Left kidney (tissue), 2 donors: ENCODE measurements around the gene NMT2. TPM values are rescaled to one million over a fixed set of nuclear protein-coding genes. Genes with fewer than 3 reads are reported as not detected.
A peak's percentile ranks its signal among the peaks of the same experiment; 100 is the strongest.

Experiments used
- DNase-seq: peaks from one replicate; pipeline ENCODE4 v3.0.0-alpha.2; 2013
- polyA plus RNA-seq: library from polyadenylated mRNA; unstranded; fragments of 120-200 nt; gene quantifications from one replicate; pipeline ENCODE4 v1.2.1, GENCODE V29; 2013; ENCODE audit not compliant: insufficient read length

The NMT2 gene
- polyA plus RNA-seq, 1 donor: 45.5 TPM

DNA sequence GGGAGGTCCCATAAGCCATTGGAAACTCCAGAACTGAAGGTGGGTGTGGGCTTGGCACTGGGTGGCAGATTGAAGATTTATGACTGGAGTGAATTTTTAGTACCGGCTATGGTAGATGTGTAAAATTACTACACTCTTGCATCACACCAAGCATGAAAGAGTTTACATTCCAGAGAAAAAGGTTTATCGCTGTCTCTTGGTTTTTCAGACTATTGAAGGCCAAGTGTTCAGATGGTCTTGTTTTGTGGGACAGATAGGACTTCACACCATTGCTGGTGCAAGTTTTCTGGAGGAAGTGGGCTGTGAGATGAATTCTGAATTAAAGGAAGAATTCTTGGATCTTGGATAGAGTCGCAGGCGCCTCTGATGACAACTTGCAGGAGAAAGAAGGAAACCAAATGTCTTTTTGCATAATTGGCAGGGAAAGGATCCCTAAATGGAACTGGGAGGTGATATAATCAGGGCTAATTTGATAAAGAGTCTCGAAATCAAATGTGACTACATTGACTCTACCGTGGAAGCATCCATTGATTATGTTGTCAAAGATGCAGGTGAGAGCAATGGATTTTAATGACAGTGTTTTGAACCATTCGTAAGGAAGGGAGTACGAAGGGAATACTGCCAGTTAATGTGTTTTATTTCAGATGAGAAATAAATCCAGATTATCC is 14.2 kb upstream of the NMT2 start:
- DNase-seq: no peak

DNA sequence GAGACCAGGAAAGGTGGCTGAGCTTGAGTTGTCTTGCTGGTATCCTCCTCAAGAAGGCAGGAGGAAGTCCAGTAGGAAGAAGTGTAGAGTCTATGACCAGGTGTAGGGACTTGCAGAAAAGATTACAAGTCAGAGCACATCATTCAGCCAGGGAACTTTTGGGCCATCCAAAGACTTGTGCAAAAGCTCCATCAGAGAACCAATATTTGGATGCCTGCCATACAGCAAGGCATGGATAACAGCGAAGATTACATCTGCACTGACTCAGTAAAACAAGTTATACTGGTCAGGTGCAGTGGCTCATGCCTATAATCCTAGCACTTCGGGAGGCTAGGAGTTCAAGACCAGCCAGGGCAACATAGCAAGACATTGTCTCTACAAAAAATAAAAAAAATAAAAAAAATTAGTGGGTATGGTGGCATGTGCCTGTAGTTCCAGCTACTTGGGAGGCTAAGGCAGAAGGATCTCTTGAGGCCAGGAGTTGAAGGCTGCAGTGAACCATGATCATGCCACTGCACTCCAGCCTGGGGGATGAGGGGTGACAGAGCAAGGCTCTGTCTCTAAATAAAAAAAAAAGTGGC is 13.2 kb upstream of the NMT2 start:
- DNase-seq: no peak

DNA sequence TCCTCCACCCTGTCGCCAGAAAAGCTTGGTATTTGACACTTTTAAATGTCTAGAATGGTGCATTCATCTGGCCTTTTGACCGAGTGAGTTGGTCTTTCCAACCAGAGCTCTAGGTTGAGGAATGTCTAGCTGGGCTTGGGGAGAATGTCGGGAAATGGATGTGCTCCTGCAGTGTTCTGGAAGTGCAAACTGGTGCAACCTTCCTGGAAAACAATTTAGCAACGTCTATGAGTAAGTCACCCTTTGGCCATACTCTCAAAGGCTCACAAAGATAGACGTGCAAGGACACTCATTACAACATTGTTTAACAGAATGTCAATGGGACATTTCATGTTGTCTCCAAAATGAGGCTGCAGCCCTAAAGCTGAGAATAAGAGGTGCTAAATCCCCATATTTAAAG is 12.2 kb upstream of the NMT2 start:
- DNase-seq: no peak

DNA sequence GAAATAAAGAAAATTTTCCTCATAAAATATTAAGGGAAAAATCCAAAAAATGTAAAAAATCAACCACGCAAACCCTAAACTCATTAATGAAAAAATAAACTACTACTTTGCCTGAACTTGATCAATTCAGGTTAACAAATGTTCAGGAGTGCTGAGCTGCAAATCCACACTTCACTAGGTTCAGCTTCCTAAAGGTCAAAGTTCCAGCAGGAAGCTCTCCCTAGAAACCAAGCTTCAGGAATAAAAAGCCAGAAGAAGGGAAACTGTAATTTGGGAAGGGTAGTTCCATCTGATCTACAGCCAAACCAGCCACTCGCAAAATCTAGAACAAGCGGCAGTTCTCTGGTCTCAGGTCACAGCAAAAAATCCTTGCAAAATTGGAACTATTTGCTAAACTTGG is 7.8 kb upstream of the NMT2 start:
- no peak for DNase-seq

DNA sequence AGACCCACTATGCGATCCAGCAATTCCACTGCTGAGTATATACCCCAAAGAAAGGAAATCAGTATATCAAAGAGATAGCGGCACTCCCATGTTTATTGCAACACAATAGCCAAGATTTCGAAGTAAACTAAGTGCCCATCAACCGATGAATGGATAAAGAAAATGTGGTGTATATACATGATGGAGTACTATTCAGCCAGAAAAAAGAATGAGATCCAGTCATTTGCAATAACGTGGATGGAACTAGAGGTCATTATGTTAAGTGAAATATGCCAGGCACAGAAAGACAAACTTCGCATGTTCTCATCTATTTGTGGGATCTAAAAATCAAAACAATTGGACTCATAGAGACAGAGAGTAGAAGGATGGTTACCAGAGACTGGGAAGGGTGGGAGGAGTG is 7.1 kb upstream of the NMT2 start:
- DNase-seq: no peak

DNA sequence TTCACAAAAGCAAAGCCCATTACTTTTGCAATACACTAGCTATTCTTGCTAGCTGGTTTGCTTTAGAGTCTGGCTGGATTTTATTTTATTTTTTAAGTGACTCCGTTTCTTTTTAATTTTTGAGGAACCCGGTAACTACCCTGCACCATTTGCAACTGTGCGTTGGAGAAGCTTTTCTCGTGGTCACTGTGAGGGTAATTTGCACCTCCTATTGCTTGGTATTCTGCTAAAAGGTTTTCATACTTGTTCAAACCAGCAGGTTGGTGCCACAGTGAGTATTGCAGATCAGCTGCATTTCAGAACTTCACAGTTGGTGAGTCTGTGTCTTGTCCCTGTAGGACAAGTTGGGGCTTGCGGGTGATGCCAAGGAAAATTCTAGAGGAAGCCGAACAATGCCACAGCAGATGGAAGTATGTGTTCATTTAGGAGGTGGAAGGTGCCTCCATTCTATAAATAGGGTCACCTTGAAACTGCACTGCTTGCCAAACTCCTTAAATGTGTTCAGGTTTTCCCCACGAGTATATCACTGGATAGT is 3.9 kb upstream of the NMT2 start:
- DNase-seq: no peak

DNA sequence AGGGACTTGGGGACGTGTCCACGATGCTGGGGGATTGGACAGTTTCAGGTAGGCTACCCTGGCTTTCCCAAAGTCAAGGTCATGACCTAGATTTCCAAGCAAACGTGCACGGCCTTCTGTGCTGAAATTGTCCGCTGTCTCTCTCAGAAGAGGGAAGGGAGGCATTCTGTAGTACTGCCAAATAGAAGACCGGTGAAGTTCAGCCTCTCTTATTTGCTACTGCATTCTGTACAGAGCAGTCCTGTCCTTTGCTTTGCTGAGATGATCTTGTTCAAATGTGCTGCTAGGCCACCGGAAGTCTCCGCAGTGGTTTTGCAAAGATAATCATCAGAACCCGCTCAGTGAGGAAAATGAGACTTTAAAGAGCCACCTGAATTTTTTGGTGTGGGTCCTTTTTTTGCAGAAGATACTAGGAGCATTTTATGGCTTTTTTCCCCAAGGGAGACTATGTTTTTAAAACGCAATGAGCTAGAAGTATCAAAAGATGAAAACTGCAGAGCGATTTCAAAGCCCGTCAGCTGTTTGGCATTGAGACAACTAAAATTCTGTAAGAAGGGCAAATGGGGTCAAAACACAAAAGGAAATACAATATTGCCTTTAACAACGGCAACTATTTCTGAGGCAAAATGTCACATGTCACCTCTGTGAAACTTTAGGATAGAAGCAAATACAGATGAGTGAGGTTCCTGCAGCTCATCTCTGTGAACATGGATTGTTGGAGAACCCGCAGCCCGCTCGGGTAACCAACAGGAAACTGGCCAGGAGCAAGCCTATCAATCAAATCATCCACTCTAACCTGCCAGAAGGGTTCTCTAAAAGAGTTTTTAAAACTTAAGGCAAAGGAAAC is 1.3 kb upstream of the NMT2 start:
- DNase-seq: no peak

DNA sequence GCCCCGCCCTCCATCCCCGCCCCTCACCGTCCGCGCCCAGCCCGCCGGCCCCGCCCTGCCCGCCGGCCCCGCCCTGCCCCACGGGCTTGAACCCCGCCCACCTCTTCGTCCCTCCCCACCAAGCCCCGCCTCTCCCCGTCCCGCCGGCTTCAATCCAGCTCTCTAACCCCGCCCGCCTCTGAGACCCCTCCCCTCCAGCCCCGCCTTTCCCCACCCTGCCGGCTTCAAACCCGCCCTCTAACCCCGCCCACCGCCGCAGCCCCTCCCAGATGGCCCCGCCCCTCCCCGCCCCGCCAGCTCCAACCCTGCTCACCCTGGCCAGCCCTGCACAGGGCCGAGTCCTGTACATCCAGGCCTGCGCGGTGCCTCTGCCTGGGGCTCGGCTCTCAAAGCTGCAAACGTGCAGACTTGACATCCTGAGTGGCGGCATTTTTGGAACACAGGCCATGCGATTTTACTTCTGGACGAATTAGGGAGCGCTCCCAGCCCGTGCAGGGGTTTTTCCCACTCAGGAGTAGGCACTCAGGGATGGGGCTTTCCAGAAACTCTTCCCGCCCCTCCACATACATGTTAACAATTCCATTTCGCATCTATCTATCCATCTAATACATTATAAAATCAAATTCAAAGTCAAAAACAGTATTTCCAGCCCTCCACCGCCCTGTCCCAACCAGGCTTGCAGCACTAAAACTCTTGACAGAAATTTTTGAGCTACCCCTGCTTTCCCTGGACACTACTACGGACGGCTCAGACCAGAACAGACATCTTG is 477 bp upstream of the NMT2 start:
- peak; percentile 92 for DNase-seq

DNA sequence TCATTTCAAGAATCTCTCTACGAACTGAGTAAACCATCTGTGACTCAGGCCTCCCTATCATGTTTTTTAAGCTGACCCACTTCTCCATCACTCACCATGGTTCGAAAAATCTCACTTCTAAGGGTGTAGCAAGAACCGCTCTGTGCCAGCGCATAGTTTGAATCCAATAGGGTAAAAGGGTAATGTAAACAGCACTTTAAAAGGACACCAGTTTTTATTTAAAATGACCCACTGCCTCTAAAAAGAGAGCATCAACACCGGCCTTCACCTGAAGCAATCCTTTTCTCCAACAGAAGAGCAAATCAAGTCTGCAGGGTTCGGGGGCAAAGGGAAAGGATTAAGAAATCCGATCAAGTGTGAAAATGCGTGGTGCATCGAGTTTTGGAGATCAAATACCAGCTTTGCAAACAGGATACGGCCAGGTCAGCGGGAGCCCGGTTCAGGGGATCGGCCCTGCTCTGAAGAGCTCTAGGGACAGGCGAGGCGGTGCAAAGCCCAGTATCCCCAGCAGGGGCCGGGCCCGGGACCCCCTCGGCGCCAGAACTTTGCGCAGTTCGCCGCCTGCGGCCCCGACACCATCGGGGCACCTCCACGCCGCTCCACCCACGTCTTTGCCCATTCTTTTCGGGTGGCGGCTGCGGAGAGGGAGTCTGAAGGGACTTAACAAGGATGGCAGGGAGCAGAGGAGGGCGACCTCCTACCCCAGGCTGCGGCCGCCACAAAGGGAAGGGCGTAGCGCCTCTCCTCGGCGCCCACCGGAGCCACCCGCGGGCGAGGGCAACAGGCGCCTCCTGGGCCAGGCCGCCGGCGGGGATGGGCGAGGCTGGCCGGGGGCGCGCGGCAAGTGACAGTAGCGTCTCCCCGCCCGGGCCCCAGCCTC is 842 bp downstream of the NMT2 start:
- peak; percentile 60 for DNase-seq

DNA sequence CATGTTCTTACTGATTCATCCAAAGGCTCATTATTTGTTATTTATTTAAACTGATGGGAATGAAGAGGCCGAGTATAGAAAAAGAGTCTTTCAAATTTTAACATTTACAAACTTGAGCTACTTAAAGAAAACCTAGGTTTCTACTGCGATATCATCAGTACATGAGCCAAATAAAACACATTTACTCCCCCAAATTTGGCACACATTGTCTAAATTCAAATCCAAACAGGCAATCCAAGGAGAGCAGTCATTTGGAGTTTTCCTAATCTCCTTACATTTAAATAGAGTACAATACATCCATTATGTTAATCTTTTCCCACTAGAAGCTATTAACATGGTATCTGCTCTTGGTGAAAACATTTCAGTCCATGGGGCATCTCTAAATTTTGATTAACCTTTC is 2.2 kb downstream of the NMT2 start:
- no peak for DNase-seq

DNA sequence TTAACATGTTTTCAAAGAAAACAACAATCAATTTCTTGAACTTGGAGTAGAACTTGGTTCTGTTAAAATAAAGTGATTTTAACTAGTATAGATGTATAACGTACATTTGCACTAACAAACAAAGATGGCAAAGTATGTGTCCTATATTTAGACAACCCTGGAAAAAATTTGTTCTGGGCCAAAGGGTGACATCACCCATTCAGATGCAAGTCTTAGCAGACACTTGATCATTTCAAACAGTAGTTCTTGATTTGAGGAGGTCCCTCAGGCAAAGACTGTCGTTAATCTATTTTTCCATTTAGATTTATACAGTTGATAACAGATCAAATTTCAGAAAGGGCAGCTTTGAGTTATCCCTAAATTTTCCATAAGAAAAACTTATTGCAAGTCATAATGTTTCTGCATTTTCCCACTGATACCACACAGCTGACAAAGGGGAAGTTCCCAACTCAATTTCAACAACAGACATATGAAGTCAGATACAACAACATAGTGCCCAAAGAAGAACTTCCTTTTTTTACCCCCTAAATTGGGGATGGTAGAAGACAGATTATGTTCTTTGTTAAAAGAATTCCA is 5.2 kb downstream of the NMT2 start:
- DNase-seq: no peak

DNA sequence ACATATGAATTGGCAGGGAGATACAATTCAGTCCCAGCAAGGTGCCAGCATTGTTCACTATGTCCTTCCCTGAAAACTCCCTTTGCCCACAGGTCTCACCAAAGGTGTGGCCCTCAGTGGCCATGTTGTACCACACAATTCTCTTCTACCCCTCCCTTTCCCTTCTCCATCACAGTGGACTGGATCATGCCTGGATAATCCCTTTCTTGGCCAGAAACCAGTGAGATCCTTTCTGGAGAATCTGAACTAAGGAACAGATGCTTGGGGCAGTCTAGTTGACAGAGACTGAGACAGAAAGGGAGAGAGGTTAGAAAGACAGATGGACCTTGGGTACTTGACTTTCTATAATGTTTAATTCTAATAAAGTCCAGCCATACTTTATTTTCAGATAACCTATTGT is 9.5 kb downstream of the NMT2 start:
- no peak for DNase-seq

DNA sequence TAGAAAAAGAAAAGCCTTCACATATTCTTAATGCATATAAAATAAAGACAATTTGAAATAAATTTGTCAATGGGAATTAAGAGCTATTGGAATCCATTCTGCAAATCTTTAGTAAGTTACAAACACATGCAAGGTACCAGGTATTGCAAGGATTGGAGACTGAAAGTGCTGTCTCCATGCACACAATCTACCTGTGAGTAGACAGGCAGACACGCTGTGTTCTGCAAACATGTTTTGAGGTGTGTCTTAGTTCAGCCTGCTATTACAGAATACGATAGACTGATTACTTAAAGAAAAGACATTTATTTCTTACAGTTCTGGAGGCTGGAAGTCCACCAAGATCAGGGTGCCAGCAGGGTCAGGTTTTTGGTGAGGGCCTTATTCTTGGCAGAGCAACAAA is 10.0 kb downstream of the NMT2 start:
- no peak for DNase-seq

DNA sequence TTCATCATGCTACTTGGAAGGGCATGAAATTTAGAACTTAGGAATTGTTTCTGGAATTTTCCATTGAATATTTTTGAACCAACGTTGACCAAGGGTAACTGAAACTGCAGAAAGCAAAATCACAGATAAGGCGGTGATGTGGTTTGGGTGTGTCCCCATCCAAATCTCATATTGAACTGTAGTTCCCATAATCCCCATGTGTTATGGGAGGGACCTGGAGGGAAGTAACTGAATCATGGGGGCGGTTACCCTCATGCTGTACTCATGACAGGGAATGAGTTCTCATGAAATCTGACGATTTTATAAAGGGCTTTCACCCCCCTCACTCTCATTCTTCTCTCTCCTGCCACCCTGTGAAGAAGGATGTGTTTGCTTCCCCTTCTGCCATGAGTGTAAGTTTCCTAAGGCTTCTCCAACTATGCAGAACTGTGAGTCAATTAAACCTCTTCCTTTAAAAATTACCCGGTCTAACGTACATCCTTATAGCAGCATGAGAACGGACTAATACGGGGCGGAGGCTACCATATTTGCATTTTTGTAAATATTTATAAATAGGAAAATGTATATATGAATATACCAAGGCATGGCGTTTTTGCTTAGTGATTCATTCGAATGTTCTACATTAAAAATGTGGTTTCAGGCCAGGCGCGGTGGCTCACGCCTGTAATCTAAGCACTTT is 12.4 kb downstream of the NMT2 start:
- no peak for DNase-seq

DNA sequence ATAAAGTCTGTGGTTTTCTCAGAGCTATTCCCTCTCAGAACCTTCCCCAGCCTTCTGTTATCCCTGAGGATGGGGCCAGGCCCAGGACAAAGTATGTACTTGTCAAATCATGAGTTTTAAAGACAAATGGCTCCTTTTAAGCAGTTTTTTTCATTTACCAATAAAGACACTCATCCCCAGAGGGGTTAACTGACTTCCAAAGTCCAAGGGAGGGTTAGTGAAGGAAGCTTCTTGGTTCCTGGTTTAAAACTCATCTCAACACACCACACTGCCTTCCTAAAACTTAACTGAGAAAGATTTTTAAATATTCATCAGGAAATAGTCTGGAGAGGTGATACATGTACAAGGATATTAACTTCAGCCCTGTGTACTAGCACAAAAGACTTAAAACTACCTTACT is 15.9 kb downstream of the NMT2 start:
- no peak for DNase-seq

DNA sequence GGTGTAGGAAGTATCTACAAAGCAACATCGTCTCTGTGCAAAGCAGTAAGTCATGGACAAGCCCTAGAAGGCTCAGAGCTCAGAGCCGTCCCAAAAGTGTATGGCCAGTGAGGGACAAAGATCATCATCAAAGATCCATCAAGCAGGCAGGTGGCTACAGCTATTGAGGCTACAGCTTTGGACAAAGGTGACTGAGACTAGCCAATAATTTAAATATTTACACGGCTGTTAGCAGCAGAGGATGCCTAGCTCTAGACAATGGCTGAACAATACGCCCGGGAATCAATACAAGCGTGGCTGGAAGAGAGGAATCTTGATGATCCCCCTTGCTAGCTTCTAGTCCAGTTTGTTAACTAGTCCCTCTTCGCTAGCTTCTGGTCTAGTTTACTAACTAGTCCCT is 17.9 kb downstream of the NMT2 start:
- DNase-seq: no peak

DNA sequence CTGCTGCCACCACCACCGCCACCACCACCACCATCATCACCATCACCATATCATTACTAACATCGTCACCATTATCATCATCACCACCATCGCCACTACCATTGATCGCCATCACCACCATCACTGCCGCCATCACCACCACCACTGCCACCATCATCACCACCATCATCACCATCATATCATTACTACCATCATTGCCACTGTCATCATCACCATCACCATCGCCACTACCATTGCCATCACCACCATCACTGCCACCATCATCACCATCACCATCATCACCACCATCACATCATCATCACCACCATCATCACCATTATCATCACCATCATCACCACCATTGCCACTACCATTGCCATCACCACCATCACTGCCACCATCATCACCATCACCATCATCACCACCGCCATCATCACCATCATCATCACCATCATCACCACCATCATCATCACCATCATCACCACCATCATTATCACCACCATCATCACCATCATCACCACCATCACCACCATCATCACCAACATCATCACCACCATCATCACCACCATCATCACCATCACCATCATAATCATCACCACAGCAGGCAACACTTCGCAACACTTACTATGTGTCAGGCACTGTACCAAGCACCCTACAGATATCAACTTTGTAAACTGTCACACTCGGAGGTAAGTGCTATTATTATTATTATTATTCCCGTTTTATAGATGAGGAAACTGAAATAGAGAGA is 19.3 kb downstream of the NMT2 start:
- no peak for DNase-seq

DNA sequence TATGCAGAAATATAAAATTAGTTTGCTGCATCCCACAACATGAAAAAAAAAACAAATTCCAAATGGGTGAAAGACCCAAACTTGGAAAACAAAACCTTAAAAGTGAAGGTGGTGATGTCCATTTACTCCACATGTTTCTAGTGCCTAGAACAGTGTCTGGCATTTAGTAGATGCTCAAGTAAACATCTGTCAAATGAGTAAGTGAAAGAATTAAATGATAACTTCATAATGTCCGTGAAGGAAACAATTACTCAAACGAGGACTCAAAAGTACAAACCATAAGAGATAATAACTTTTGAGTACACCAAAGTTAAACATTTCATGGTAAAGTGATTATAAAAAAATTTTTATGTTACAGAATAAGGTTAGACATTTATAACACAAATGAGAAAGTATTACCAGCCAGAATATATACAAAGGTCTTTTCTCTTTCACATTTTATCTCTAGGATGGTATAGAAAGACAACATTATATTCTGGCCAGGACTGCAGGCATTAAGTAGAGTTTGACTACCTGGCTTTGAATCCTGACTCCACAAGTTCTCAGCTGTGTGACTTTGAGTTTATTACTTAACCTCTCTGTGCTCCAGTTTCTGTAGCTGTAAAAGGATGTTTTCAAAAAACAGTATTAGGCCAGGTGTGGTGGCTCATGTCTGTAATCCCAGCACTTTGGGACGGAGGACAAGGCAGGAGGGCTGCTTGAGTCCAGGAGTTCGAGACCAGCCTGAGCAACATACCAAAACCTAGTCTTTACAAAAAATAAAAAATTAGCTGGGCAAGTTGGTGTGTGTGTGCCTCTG is 20.7 kb downstream of the NMT2 start:
- no peak for DNase-seq

DNA sequence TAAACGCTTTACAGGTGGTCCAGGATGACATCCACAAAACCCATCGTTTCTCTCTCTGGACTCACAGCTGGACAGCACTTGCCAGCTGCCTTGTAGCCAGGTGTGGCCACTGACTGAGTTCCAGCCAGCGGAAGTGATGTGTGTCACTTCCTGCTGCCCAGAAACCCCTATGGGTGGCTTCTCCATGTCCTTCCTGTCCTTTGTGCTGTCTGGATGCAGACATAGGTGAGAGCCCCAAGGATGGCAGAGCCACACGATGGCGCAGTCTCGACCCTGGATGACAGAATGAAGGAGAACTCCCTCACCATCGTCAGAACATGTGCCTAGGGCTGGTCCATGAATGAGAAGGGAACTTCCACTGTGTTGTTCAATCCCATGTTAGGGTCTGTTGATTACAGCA is 22.1 kb downstream of the NMT2 start:
- DNase-seq: no peak
